T-cell (primary cell): ENCODE results near the gene PLEKHN1. TPM values are rescaled to one million over a fixed set of nuclear protein-coding genes. Genes with fewer than 3 reads are reported as not detected.

ENCODE experiments used
- ATAC-seq, 4 experiments: fragments of 200-7000 bp in 3 of 4; fragments of 150-1000 bp in 1 of 4; cut with Tn5 transposase; replicated peaks in 1 of 4; 1 replicate in 3 of 4; 2 replicates in 1 of 4; pipeline ENCODE4 v1.10.0; 2021; ENCODE audit warnings: moderate library complexity in 3 of 4, mild to moderate bottlenecking in 2 of 4, moderate number of reproducible peaks in 1 of 4
- CTCF ChIA-PET, 2 donors: fragments of 300-600 bp; sonication (Branson Sonifier 250); formaldehyde crosslinking; loops; one replicate each; lab custom pipeline; 2022; ENCODE audit warnings: antibody characterized with exemption in 2 of 2; lab: Charles Lee
- POLR2A ChIA-PET, 2 donors: fragments of 300-600 bp; sonication (Branson Sonifier 250); formaldehyde crosslinking; loops; one replicate each; lab custom pipeline; 2022; ENCODE audit warnings: antibody characterized with exemption in 2 of 2; lab: Charles Lee
- DNase-seq, 35 experiments: peaks; one replicate each; pipeline versions ENCODE4 v3.0.0 to v3.0.0-alpha.2; 2013 to 2023
- H3K27ac ChIP-seq: one replicate; pipeline ENCODE4 v1.5.1; 2013; ENCODE audit warnings: low read length
- H3K27me3 ChIP-seq, 2 experiments: replicated peaks in 1 of 2; 1 replicate in 1 of 2; 2 replicates in 1 of 2; pipeline versions ENCODE4 v1.6.1 to v1.7.0; 2013; ENCODE audit warnings: low read length in 1 of 2, mixed read lengths in 1 of 2; ENCODE audit not compliant: control insufficient read depth in 2 of 2, insufficient read depth in 2 of 2; ENCODE audit errors: extremely low read depth in 1 of 2
- H3K36me3 ChIP-seq, 2 donors: 1 replicate in 1 of 2; 2 replicates in 1 of 2; pipeline versions ENCODE4 v1.6.1 to v1.7.0; 2013; ENCODE audit warnings: low read length in 1 of 2; ENCODE audit not compliant: control insufficient read depth in 2 of 2, insufficient read depth in 1 of 2; ENCODE audit errors: extremely low read depth in 1 of 2
- H3K4me1 ChIP-seq, 2 experiments: 1 replicate in 1 of 2; 2 replicates in 1 of 2; pipeline versions ENCODE4 v1.6.1 to v1.7.0; 2013; ENCODE audit warnings: low read length in 2 of 2, mixed read lengths in 1 of 2; ENCODE audit not compliant: insufficient read depth in 2 of 2, control insufficient read depth in 1 of 2; ENCODE audit errors: extremely low read depth in 1 of 2
- H3K4me3 ChIP-seq, 2 donors: 1 replicate in 1 of 2; 2 replicates in 1 of 2; pipeline versions ENCODE4 v1.5.1 to v1.7.0; 2013; ENCODE audit warnings: mild to moderate bottlenecking in 2 of 2, low read length in 1 of 2, moderate library complexity in 1 of 2; ENCODE audit not compliant: control insufficient read depth in 1 of 2; ENCODE audit errors: extremely low read depth in 1 of 2
- H3K9me3 ChIP-seq: 2 replicates; pipeline ENCODE4 v1.7.0; 2013
- H3K27ac Mint-ChIP-seq, 2 donors: one replicate each; pipeline ENCODE4 v1.8.0; 2020 to 2021; ENCODE audit warnings: mild to moderate bottlenecking in 2 of 2, mixed read lengths in 2 of 2
- H3K27me3 Mint-ChIP-seq, 2 donors: one replicate each; pipeline ENCODE4 v1.8.0; 2021 to 2022; ENCODE audit warnings: mixed read lengths in 2 of 2
- H3K36me3 Mint-ChIP-seq: one replicate; pipeline ENCODE4 v1.8.0; 2021; ENCODE audit warnings: mixed read lengths
- H3K4me1 Mint-ChIP-seq, 3 donors: one replicate each; pipeline ENCODE4 v1.8.0; 2020 to 2022; ENCODE audit warnings: mixed read lengths in 3 of 3, mild to moderate bottlenecking in 1 of 3
- H3K4me3 Mint-ChIP-seq, 3 donors: one replicate each; pipeline ENCODE4 v1.8.0; 2020 to 2022; ENCODE audit warnings: mild to moderate bottlenecking in 3 of 3, mixed read lengths in 3 of 3, moderate library complexity in 3 of 3
- H3K9me3 Mint-ChIP-seq, 3 donors: one replicate each; pipeline ENCODE4 v1.8.0; 2020 to 2022; ENCODE audit warnings: mixed read lengths in 3 of 3
- WGBS: methylation state at CpG from one replicate; pipeline ENCODE4 v1.1.5; 2013; ENCODE audit warnings: missing lambda C conversion rate; ENCODE audit not compliant: insufficient coverage; 5-methylcytosine and 5-hydroxymethylcytosine counted together
- total RNA-seq, 35 experiments: library from RNA in 6 of 35; stranded (reverse) in 6 of 35; fragments of 120-200 nt in 1 of 35; gene quantifications; one replicate each; pipeline versions ENCODE4 v1.2.1 to v1.2.4 and lab custom pipeline; 2013 to 2026

The PLEKHN1 gene
- total RNA-seq, 5 donors from 2014 or later (not counting 1 experiment from before 2014, with no cell fraction given) = 0.30 to 9.9 (median 7.3) TPM

DNA sequence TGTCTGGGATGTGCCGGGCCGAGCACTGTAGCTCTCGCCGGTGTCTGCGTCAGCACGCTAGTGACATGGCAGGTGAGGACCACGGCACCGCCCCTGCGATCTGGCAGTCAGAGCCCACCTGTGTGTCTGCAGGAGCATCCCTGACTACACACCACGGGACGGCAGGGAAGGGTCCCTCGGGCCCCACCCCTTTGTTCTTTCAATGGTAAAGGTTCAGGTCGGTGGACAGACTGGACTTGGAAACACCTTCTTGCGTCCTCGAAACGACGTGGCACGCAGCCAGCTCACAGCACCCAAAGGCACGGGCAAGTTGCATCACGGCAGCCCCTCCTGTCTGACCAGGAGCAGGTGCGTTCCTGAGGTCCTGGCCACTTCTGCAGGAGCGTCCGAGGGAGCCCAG is 46.3 kb upstream of the PLEKHN1 start:
- H3K9me3 ChIP-seq = no peaks in the 10 kb centered on the region
- H3K4me1 Mint-ChIP-seq = peaks cover 12 to 22% (median 15%) of the 10 kb centered on the region in 3 donors
- peak overlapping the region in 1 of 3 donors; percentile 26 for H3K4me3 Mint-ChIP-seq
- H3K27ac Mint-ChIP-seq = no peak overlapping the region
- no peaks in the 10 kb centered on the region for H3K36me3 Mint-ChIP-seq
- H3K36me3 ChIP-seq = no peaks in the 10 kb centered on the region
- peaks cover 2 to 90% of the 10 kb centered on the region in 2 experiments for H3K27me3 ChIP-seq
- CTCF ChIA-PET = no interaction called here
- H3K9me3 Mint-ChIP-seq = no peaks in the 10 kb centered on the region
- no peak overlapping the region for H3K4me3 ChIP-seq
- POLR2A ChIA-PET = no interaction called here
- H3K4me1 ChIP-seq = peaks cover 7 to 35% of the 10 kb centered on the region in 2 experiments
- WGBS = 88% methylated on average over 20 of the region's 23 CpGs
- H3K27ac ChIP-seq = no peak overlapping the region
- H3K27me3 Mint-ChIP-seq = peaks cover 26 to 61% of the 10 kb centered on the region in 2 donors
- no peak for ATAC-seq
- no peak for DNase-seq

- POLR2A ChIA-PET = no interaction called here
- peak overlapping the region in 1 of 3 donors; percentile 26 for H3K4me3 Mint-ChIP-seq
- 18% methylated on average over 11 of the region's 13 CpGs for WGBS
- H3K4me1 Mint-ChIP-seq = peaks cover 12 to 22% (median 15%) of the 10 kb centered on the region in 3 donors
- CTCF ChIA-PET = no interaction called here
- peaks cover 7 to 37% of the 10 kb centered on the region in 2 experiments for H3K4me1 ChIP-seq
- ATAC-seq = no peak
- no peaks in the 10 kb centered on the region for H3K36me3 ChIP-seq
- H3K27me3 ChIP-seq = peaks cover 2 to 88% of the 10 kb centered on the region in 2 experiments
- no peak overlapping the region for H3K27ac Mint-ChIP-seq
- H3K4me3 ChIP-seq = no peak overlapping the region
- no peak overlapping the region for H3K27ac ChIP-seq
- no peaks in the 10 kb centered on the region for H3K9me3 Mint-ChIP-seq
- no peaks in the 10 kb centered on the region for H3K36me3 Mint-ChIP-seq
- no peak for DNase-seq
- peaks cover 26 to 59% of the 10 kb centered on the region in 2 donors for H3K27me3 Mint-ChIP-seq
- no peaks in the 10 kb centered on the region for H3K9me3 ChIP-seq
Observed at GRCh38 chr1:920521-920920, 45.8 kb upstream of the PLEKHN1 start.

GRCh38 chr1:921011-921837 is 45.1 kb upstream of the PLEKHN1 start:
- H3K27ac Mint-ChIP-seq = peak overlapping the region in 1 of 2 donors; percentile 52
- peaks cover 26 to 64% of the 10 kb centered on the region in 2 donors for H3K27me3 Mint-ChIP-seq
- H3K36me3 Mint-ChIP-seq = no peaks in the 10 kb centered on the region
- ATAC-seq (peak; percentile 33 to 55 (median 40)), DNase-seq (peak in 5 of 35 experiments; percentile 35 to 61 (median 47))
- peaks cover 15 to 27% (median 17%) of the 10 kb centered on the region in 3 donors for H3K4me1 Mint-ChIP-seq
- Histone ChIP-seq H3K27ac (no peak overlapping the region), H3K4me1 (peaks cover 7 to 44% of the 10 kb centered on the region in 2 experiments), H3K4me3 (no peak overlapping the region), H3K9me3 (no peaks in the 10 kb centered on the region), H3K27me3 (peaks cover 5 to 89% of the 10 kb centered on the region in 2 experiments), H3K36me3 (no peaks in the 10 kb centered on the region)
- no peaks in the 10 kb centered on the region for H3K9me3 Mint-ChIP-seq
- 31% methylated on average over 38 of the region's 38 CpGs for WGBS
- ChIA-PET POLR2A (no interaction called here), CTCF (no interaction called here)
- peak overlapping the region in 2 of 3 donors; percentile 26 to 41 for H3K4me3 Mint-ChIP-seq

DNA sequence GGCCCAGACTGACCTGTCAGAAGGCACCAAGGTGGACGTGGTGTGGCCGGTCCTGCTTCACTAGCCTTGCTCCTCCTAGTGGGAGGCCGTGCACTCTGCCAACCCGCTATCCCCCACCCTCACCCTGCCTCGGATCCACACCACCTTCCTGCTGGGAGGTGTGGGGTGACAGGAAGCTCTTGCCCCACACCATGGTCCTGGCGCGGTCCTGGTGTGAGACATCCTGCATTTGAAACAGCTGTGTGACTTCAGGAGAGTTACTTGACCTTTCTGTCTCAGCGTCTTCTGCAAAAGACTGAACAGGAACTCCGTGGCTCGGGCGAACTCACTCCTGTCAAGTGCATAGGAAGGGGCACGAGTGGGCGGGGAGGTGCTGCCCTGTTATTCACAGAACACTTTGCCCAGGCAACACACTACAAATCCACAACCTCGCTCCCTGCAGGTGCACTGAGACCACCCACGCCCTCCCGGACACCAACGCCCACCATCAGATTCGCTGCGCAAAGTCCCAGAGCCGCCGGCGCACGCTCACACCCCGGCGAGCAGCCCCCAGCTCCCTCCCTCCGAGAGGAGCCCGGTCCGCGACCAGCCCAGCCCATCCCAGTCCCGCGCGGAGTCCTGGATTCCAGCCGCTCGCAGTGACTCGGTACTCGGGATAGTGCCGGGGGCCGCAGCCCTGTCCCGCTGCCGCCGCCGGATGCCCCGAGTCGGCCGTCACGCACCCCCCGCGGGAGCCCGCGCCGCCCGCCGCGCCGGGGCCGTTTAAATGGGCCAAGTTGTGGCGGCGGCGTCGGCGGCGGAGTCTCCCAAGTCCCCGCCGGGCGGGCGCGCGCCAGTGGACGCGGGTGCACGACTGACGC is 42.9 kb upstream of the PLEKHN1 start, which contains the start of gene SAMD11:
Gene SAMD11, plus strand, starts transcription at position 793 of the 860 bp plus-strand sequence. CDS start 509 bp downstream, outside the sequence.
- Histone ChIP-seq H3K36me3 (no peaks in the 10 kb centered on the region), H3K4me1 (peaks cover 7 to 44% of the 10 kb centered on the region in 2 experiments), H3K9me3 (no peaks in the 10 kb centered on the region), H3K27me3 (peaks cover 6 to 84% of the 10 kb centered on the region in 2 experiments), H3K27ac (no peak within 1 kb of the TSS), H3K4me3 (peak within 1 kb of the TSS; percentile 37 to 72)
- POLR2A ChIA-PET = no interaction called here
- Mint-ChIP-seq H3K4me1 (peaks cover 15 to 30% (median 19%) of the 10 kb centered on the region in 3 donors), H3K9me3 (no peaks in the 10 kb centered on the region), H3K36me3 (no peaks in the 10 kb centered on the region), H3K4me3 (peak within 1 kb of the TSS; percentile 77 to 84 (median 81)), H3K27me3 (peaks cover 26 to 67% of the 10 kb centered on the region in 2 donors), H3K27ac (no peak within 1 kb of the TSS)
- CTCF ChIA-PET = no interaction called here
- 2% methylated on average over 62 of the region's 72 CpGs for WGBS
- DNase-seq = peak in 34 of 35 experiments; percentile 27 to 78 (median 55)
- ATAC-seq = peak; percentile 46 to 63 (median 60)

- Histone ChIP-seq H3K36me3 (no peaks in the 10 kb centered on the region), H3K4me1 (peaks cover 7 to 44% of the 10 kb centered on the region in 2 experiments), H3K27ac (no peak overlapping the region), H3K27me3 (peaks cover 6 to 84% of the 10 kb centered on the region in 2 experiments), H3K4me3 (peak overlapping the region in 1 of 2 donors; percentile 72), H3K9me3 (no peaks in the 10 kb centered on the region)
- peak in 2 of 4 experiments; percentile 2 to 26 for ATAC-seq
- H3K9me3 Mint-ChIP-seq = no peaks in the 10 kb centered on the region
- H3K27me3 Mint-ChIP-seq = peaks cover 22 to 61% of the 10 kb centered on the region in 2 donors
- no peak overlapping the region for H3K27ac Mint-ChIP-seq
- peaks cover 15 to 30% (median 19%) of the 10 kb centered on the region in 3 donors for H3K4me1 Mint-ChIP-seq
- ChIA-PET CTCF (no interaction called here), POLR2A (no interaction called here)
- WGBS = under 1% methylated on average over 98 of the region's 98 CpGs
- DNase-seq = no peak
- H3K36me3 Mint-ChIP-seq = no peaks in the 10 kb centered on the region
- H3K4me3 Mint-ChIP-seq = peak overlapping the region in 2 of 3 donors; percentile 28 to 45
Observed at GRCh38 chr1:923991-924655, 42.2 kb upstream of the PLEKHN1 start.
